T47D (cell line): ENCODE results near the gene ARID4A.
A peak's percentile ranks its signal among the peaks of the same experiment; 100 is the strongest.

ENCODE experiments used
- DNase-seq, 2 experiments: peaks; one replicate each; pipeline versions ENCODE4 v3.0.0 to v3.0.0-alpha.2; 2011 to 2012; ENCODE audit warnings: low read depth in 1 of 2, low spot score in 1 of 2
- JUND ChIP-seq: IDR thresholded peaks from 2 replicates; pipeline ENCODE4 v1.6.1; 2012; ENCODE audit warnings: low read depth
- in situ Hi-C: cut with HindIII; loops from 2 replicates; pipeline ENCODE4 v1.10.0; 2016; ENCODE audit warnings: low sequenced_read_pairs, low pct_unique_long_range_greater_than_20kb

Gene ARID4A

DNA sequence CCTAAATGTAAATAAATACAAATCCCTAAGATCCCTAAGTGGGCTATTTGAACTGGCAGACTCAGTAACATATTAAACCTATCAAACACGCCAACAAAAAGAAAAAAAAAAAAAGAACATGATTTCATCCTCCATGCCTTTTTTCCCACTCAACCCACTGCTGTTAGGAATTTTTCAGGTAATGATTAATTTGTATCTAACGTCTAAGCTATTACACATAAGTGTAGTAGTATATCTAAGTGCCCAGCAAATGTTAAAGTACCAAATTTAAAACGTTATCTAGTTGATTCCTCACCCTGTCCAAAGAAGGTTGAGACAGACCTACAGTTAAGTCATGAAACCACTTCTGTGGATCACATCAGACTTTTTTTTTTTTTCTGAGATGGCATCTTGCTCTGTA lies 16.4 kb upstream of the ARID4A start:
- no peak for DNase-seq
- TF ChIP-seq JUND: no peak
- in situ Hi-C loops: no loop called here

DNA sequence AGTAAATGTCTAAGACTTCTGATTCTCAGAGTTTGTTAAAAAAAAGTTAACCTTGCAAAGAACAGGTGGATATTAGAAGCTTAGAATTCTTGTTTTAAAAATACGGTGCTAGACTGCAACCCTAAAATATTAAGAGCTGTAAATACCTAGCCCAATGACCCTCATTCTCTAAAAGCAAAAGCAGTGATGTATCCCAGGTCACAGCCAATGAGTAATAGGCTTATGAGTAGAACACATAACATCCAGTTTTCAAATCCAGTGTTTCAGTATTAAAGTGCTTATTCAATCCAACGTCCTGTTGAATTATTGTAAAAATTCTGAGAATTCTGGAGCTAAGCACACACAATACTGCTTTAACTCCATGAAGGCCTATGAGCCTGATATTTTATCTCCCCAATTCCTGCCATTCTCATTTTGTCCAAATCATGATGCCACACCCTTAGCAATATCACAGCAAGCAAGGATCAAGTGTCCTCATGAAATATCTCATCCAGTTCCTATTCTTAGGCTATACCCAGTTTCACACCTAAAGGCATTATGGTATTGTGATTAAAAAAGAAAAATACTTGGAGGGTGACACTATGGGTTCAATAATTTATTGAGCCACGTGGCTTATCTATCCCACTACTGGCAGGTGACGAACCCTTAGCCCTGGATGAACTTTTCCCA lies 15.3 kb upstream of the ARID4A start:
- no peak for TF ChIP-seq JUND
- no peak for DNase-seq
- in situ Hi-C loops: no loop called here

DNA sequence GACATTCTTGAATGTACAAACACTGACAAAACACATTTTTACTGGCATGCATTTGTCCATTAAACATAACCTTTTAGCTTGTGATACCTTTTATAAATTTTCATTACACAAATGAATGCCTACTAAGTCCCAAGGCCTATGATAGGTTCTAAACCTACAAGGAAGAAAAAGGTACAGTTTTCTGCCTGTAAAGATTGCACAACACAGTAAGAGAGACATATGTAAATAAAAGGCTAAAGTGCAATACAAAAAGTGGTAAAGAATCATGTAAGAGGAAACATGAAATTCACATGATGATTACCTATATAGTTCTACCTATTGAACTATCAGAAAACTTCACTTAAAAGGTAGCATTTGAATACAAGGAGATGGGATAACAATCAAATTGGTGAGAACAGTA lies 14.6 kb upstream of the ARID4A start:
- TF ChIP-seq JUND: no peak
- no peak for DNase-seq
- in situ Hi-C loops: no loop called here

DNA sequence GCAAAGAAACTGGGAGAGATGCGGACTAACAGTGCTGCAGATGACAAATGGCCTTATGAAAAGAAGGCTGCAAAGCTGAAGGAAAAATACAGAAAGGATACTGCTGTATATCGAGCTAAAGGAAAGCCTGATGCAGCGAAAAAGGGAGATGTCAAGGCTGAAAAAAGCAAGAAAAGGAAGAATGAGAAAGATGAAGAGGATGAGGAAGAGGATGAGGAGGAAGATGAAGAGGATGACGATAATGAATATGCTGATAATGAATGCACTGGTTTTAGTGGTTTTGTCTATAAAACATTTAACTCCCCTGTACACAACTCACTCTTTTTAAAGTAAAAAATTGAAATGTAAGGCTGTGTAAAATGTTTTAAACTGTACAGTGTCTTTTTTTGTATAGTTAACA lies 13.2 kb upstream of the ARID4A start:
- no peak for TF ChIP-seq JUND
- in situ Hi-C loops: no loop called here
- no peak for DNase-seq

DNA sequence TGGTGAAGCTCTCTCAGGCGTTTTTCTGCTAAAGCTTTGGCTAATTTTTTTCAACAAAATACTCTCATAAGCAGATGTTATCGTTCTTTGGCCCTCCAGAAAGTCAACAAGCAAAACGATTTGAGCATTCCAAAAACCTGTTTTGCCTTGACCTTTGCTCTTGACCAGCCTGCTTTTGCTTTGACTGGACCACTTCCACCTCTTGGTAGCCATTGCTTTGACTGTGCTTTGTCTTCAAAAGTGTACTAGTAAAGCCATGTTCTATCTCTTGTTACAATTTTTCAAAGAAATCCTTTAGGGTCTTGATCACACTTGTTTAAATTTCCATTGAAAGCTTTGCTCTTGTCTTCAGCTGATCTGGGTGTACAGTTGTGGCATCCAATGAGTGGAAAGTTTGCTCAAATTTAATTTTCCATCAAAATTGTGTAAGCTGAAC lies 10.7 kb upstream of the ARID4A start:
- in situ Hi-C loops: no loop called here
- no peak for TF ChIP-seq JUND
- peak in 1 of 2 experiments; percentile 71 for DNase-seq

DNA sequence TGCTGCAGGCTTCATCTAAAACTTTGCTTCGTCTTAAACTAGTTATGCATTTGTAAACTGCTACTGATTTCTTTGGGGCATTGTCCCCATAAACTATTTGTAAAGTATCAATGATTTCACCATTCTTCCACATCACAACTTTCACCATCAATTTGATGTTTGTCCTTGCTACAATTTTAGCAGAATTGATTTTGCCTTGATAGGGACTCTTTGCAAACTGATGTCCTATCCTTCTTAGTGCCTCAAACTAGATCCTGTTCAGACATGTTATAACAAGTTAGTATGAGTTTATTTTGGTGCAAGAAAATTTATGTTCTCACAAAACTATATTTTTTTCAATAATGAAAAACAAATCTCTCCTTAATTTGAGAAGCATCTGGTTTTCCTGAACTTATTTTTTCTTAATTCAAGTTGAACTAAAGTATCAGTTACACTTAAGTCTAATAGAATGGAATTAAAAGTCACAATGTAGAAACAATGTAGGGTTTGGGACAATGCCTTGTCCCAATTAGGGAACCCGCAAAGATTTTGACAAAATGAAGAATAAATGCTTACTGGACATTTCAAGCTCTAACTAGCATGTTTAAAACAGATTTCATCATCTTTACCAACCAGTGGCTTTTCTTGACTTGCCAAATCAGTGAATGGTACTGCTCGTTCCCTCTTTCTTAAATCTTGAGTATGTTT lies 10.1 kb upstream of the ARID4A start:
- no peak for DNase-seq
- no peak for TF ChIP-seq JUND
- in situ Hi-C loops: no loop called here

DNA sequence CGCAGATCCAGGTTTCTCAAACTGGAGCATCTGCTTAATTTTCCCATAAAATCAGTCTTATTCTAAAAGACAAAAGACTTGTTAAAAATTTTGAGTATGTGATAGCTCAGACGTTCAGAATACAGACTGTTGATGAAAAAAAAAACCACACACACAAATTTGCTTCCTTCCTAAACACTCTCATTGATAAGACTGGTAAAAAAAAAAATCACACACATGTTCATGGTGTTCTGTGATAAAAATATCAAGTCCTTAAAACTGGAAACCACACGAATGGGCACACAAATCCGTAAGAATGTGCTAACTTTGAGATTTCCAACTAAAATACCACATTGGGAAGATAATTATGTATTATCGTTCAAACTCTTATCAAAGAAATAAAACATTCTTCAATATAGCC lies 6.7 kb upstream of the ARID4A start:
- DNase-seq: no peak
- in situ Hi-C loops: no loop called here
- TF ChIP-seq JUND: no peak

DNA sequence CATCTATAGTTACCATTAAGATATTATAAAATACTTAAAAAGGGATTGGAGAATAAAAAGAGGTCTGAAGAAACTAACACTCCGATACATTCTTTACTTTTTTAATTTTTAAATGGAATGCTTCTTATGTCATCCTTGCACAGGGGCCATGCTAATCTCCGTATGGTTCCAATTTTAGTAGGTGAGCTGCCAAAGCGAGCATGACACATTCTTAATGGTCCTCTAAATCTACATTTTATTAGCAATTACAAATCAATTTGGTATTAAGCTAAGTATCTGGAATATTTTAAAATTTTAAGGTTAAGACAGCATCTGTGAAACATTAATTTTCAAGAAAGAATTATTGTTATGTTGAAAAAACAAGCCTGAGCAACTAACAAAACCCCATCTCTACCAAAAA lies 6.2 kb upstream of the ARID4A start:
- in situ Hi-C loops: no loop called here
- DNase-seq: no peak
- TF ChIP-seq JUND: no peak

DNA sequence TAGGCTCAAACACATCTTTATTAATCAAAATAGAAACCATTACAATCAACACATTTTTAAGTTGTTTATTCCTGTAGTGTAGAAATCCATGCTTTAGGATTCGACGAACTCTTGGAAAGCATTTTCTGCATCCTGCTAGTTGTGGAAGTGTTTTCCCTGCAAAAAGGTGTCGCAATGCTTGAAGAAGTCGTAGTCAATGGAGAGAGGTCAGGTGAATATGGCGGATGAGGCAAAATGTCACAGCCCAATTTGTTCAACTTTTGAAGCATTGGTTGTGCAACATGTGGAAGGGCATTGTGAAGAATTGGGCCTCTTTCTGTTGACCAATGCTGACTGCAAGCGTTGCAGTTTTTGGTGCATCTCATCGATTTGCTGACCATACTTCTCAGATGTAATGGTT lies 4.2 kb upstream of the ARID4A start:
- DNase-seq: no peak
- in situ Hi-C loops: no loop called here
- TF ChIP-seq JUND: no peak

DNA sequence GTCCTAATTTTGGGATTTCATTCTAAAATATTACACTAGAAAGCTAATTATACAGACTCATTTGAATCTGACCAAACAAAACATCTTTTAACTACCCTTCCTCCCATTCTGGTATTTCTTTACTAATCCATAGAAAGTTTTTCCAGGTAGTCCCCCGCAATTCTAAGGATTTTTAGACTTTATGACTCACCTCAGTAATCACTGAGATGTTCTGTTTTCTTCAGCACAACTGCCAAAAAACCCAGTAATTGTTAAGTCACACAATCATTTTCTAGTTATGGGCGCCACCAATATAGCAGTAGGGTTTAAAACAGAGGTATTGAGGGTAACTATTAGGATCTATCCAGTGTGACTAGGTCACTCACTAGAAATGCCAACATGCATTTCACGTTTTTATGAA lies 1.6 kb upstream of the ARID4A start:
- no peak for TF ChIP-seq JUND
- no peak for DNase-seq
- in situ Hi-C loops: no loop called here

DNA sequence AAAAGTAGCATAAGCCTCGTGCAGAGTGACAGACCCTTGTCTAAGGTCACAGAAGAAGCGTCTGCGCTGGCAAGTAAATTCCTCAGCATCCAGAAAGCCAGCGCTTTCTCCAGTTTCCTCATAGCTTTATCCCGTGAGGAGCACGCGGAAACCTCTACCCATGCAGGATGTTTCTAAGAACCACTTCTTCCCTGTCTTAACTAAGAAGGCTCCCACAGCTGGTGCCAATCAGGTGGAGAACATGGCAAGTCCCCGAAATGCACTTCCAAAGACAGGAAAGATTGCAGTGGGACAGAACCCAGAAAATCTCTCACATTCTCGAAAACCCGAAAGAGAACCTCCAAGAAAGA lies 968 bp upstream of the ARID4A start:
- in situ Hi-C loops: no loop called here
- no peak for TF ChIP-seq JUND
- DNase-seq: no peak

DNA sequence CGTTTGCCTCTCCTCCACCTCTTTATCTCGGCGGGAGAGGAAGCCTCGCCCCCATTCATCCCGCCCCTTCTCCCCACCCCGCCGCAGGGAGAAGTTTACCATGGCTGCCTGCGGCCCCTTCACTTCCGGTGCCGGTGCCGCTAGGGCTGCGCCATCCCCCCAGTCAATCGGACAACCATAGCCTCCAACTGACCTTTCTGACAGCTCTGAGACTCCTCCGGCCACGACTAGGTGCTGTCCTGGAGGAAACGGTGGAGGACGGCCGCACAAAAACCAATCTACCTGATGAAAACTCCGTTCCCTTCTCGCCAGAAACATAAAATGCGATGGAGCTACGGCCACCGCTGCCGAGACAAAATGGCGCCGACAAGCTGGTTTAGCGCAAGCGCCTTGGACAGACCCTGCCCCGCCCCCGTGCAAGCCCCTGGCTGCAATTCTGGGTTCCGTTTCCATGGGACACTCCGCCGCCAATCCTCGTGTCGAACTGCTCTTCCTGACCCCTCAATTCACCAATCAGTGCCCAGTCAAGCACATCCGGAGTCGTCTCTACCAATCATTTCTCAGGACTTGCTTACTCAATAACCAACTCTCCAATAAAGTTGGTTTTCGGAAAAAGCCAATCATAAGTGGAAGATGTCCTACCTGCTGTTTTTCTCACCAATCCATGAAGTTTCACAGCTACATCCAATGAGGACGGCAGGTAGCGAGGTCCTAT lies 436 bp upstream of the ARID4A start:
- in situ Hi-C loops: no loop called here
- TF ChIP-seq JUND: no peak
- DNase-seq: peak; percentile 100
